ENCODE data around the gene SNX22. TPM values are rescaled to one million over a fixed set of nuclear protein-coding genes. Genes with fewer than 3 reads are reported as not detected.

The SNX22 gene
- total RNA-seq, 4 donors from 2014 or later: 0.13 to 0.19 TPM; not detected in 2

GRCh38 chr15:64164436-64164835 is 12.9 kb downstream of the SNX22 start:
- Histone ChIP-seq H3K4me1 (peaks cover 3 to 38% (median 17%) of the 10 kb centered on the region in 3 donors), H3K4me3 (no peak overlapping the region), H3K36me3 (peaks cover 0 to 19% of the 10 kb centered on the region in 2 donors), H3K27ac (no peak overlapping the region), H3K9me3 (no peaks in the 10 kb centered on the region), H3K27me3 (no peaks in the 10 kb centered on the region)
- TF ChIP-seq EP300 (IDR thresholded peaks at IDR 0.05) (no peak), POLR2AphosphoS5 (IDR thresholded peaks at IDR 0.05) (no peak), CTCF (IDR thresholded peaks at IDR 0.05) (no peak), POLR2A (IDR thresholded peaks at IDR 0.05) (no peak)
- 100% methylated on average over 4 of the region's 4 CpGs; no CpG with 5 or more reads in 1 of the 2 donors for WGBS, 2 donors (ENCODE audit: low coverage in 1 of 2)
- ATAC-seq: no peak

DNA sequence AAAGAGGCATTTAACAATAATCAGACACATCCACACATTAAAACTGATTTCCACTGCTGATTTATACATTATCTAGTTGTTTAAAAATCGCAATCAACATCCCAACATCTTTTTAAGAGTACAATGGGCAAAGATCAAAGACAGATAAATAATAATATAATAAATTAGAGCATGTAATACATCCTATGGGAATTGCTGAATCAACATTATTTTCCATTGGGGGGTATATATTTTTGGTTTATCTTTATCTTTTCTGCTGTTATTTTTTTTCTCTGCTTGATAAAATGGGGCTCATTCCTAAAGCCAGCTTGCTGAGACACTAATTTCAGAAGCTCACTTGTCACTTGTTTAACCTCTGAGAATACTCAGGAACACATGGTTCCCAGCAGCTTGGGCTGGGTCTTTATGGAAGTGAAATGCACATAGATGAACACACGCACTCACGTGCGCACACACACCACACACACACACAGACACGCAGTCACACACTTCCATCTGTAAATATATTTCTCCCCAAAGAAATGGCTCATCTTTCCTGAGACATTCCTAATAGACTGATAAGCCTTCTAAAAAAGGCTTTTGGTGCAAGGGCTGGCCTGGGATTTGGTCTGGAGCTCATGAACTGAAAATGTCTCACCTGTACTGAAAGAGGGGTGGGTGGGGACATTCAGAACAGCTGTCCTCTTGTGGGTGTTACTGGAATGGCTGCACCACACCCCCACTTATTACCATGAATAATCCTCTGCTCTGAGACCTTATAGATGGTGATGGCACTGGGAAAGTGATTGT is 14.8 kb downstream of the SNX22 start:
- Histone ChIP-seq H3K27me3 (no peaks in the 10 kb centered on the region), H3K4me1 (peaks cover 3 to 19% (median 7%) of the 10 kb centered on the region in 3 donors), H3K36me3 (peaks cover 0 to 12% of the 10 kb centered on the region in 2 donors), H3K9me3 (no peaks in the 10 kb centered on the region), H3K27ac (no peak overlapping the region), H3K4me3 (no peak overlapping the region)
- WGBS, 2 donors (ENCODE audit: low coverage in 1 of 2): 84 to 93% methylated on average over 5 of the region's 5 CpGs
- no peak for TF ChIP-seq CTCF (IDR thresholded peaks at IDR 0.05)
- no peak for ATAC-seq

GRCh38 chr15:64180235-64180824 is 28.8 kb downstream of the SNX22 start:
- TF ChIP-seq CTCF (IDR thresholded peaks at IDR 0.05) (no peak), POLR2A (IDR thresholded peaks at IDR 0.05) (no peak), POLR2AphosphoS5 (IDR thresholded peaks at IDR 0.05) (no peak), EP300 (IDR thresholded peaks at IDR 0.05) (no peak)
- Histone ChIP-seq H3K27me3 (no peaks in the 10 kb centered on the region), H3K4me1 (no peaks in the 10 kb centered on the region), H3K9me3 (no peaks in the 10 kb centered on the region), H3K4me3 (no peak overlapping the region), H3K36me3 (peaks cover 0 to 64% of the 10 kb centered on the region in 2 donors), H3K27ac (no peak overlapping the region)
- no peak for ATAC-seq
- WGBS, 2 donors (ENCODE audit: low coverage in 1 of 2): 66 to 84% methylated on average over 5 to 7 of the region's 8 CpGs

DNA sequence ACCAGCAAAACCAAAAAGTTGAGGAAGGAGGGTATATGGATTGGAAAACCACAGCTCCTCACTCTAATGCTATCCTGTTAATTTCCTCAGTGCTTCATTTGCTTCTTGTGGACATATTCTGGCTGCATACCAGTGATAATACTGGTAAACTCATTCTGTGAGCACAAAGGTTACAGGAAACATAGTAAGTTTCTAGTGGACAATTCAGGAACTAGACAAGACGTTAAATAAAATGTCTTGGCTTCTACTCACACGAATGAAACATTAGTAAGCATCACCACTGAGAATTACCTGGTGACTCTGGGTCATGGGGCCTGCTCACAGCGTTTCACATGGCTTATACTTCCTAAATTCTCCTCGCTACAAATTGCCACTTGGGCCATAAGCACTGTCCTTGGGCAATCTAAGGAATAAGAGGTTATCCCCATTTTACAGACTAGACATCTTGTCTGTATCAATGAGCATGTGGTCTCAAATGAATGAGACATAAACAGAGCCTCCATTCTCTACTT is 31.4 kb downstream of the SNX22 start:
- Histone ChIP-seq H3K27ac (no peak overlapping the region), H3K36me3 (peaks cover 0 to 72% of the 10 kb centered on the region in 2 donors), H3K9me3 (no peaks in the 10 kb centered on the region), H3K4me1 (no peaks in the 10 kb centered on the region), H3K27me3 (no peaks in the 10 kb centered on the region), H3K4me3 (no peak overlapping the region)
- WGBS, 2 donors (ENCODE audit: low coverage in 1 of 2): 84 to 89% methylated on average over 3 to 4 of the region's 4 CpGs
- ATAC-seq: no peak
- TF ChIP-seq EP300 (IDR thresholded peaks at IDR 0.05) (no peak), POLR2A (IDR thresholded peaks at IDR 0.05) (no peak), CTCF (IDR thresholded peaks at IDR 0.05) (no peak), POLR2AphosphoS5 (IDR thresholded peaks at IDR 0.05) (no peak)

Data from gastroesophageal sphincter (tissue), 4 donors.